DMS153 (cell line): Measurements from ENCODE around the gene FMN1.

Experiments
- DNase-seq: peaks from one replicate; lab custom pipeline; 2025; lab: John Stamatoyannopoulos, UW

FMN1 gene

DNA sequence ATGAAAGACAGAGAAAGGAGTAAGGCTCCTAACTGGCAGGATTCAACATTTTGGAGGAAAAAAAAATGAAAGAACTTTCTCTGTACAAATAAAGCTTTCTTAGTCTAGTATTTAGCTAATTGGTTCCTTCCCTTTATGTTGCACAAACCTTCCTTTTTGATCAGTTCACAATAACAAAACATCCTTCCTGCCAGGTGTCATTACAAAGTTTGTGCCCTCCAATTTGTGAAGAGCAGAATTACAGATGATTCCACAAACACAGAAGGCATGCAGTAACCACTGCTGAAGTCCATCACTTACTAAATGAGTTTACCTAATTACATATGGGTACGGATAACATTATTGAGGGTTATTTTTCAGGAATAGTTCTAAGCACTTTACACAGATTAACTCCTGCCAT is 179.9 kb downstream of the FMN1 start:
- DNase-seq: no peak

DNA sequence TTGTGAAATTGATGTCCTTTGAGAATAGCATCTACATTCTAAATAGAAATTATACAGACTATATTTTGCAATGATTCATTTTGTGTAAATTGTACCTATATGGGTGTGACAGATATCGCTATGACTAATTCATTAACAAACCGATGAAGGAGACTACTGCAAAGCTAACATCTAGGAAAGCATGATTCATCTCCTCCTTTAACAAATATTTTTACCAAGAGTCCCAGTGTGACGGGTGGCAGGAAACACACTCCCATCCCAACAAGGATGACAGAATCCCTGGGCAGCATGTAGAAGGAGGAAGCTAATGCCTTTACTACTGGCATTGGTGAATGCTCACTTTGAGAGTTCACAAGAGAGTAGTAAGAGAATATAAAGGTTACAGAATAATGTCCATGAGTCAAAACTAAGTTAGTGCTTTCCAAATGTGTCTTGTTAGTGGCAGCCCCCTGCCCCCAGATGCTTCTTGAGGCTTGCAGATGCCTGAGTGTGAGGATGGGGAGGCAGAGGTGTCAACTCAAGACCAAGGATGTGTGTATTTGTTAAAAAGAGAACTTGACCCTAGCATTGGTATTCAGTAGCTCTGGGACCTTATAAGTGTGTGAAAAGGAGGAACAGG is 180.6 kb downstream of the FMN1 start:
- no peak for DNase-seq

DNA sequence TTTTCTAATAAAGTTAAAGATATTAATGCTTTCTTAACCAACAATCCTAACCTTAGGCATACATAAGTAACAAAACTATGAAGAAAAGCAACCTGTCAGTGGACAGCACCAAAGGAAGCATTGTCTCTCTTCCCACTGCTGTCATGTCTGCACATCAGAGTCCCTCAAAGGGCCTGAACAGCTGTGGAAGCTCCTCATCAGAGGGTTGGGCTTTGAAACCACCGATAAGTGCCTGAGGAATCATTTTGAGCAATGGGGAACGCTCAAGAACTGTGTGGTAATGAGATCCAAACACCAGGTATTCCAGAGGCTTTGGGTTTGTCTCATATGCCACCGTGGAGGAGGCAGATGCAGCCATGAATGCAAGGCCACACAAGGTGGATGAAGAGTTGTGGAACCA is 182.5 kb downstream of the FMN1 start:
- DNase-seq: no peak

DNA sequence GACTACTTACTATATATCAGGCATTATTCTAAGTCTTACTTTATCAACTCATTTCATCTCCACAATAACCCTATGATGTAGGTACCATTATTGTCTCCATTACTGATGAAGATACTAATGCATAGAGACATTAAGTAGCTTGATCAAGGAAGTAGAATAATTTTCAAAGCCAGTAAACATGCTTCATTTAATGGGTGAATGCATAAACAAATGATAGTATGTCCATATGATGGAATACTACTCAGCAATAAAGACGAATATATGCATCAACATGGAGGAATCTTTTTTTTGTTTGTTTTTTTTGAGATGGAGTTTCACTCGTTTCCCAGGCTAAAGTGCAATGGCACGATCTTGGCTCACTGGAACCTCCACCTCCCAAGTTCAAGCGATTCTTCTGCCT is 184.9 kb downstream of the FMN1 start:
- DNase-seq: no peak

DNA sequence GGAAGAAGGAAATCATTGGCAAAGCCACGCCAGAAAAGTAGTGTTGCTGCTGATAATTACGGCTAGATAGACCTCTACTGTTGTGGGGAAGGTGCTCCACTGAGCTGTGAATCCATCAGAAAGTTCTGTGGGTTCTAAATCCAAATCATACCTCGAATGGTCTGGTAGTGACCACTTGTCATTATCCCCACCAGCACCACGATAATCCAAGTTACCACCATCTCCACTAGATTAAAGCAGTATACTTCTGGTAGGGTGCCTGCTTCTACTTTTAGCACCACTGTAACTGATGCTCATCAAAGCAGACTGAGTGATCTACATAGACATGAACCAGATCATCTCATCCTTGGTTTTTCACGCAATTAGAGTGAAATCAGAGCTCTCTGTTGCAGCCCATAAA is 185.5 kb downstream of the FMN1 start:
- no peak for DNase-seq

DNA sequence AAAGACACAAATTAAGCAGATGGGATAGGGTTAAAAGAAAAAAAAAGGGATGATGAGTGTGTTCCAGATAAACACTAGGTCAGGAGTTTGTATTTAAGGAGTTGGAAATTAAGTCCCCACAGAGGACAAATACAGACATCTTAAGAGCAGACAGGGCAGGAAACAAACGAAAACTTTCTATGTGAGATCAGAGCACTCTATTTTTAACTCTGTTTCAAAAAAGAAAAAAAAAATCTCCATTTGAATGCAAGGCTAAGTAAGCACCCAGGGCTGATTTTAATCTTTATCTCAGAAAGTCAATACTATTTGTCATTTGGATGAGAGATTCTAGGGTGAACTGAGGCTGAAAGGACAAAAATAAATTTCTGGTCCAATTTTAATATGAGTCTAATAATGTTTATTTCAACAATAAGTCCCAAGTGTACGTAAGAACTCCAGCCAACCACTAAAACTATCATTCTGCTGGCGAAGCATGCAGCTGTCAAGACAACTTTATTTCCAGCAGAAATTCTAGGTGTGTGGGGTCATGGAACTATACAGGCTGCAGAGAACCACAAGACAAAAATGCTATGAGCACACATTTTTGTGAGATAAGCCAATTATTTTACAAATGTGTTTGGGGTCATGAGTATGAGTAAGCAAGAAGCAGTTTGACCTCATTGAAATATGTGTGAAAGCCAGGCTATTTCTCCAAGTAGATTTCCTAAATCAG is 186.1 kb downstream of the FMN1 start:
- DNase-seq: no peak

DNA sequence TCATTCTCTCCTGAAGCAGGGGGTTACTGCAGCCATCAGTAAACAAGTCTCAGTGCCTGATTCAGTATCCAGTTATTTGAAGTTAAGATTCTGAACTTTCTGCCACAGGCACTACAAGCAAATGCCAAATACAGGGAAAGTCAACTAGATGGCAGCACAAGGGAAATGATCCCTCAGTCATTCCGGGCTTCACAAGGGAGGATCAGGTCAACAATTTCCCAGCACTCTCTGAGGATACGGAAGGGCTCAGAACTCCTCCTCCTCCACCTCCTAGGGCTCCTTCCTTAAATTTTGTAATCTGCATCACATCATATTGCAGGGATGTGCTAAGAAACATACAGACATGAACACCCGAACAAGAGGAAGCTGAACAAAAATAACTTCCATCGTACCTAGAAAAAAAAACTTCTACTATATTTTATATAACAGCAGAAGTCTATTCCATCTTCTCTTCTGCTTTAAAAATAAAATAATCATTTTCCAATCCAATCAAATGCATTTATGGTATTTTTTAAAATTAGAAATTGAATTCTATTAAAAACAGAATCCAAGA is 187.1 kb downstream of the FMN1 start:
- no peak for DNase-seq

DNA sequence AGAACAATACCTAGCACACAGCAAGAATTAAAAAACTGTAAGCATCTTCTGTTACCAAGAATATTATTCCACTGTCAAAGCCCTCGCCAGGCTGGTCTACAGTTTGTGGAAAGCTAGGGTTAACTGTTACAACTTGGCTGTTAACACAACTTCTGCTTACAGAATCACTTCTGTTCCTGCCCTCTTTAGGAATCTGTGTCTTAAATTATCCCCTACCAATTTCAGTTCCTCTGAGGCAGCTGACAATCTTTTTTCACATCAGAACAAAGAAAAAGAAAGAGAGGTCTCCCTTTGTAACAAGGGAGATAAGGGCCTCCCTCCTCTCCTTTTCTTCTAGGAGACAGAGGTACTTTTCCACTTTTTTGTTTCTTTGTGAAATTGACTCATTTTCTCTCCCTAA is 188.9 kb downstream of the FMN1 start:
- no peak for DNase-seq

DNA sequence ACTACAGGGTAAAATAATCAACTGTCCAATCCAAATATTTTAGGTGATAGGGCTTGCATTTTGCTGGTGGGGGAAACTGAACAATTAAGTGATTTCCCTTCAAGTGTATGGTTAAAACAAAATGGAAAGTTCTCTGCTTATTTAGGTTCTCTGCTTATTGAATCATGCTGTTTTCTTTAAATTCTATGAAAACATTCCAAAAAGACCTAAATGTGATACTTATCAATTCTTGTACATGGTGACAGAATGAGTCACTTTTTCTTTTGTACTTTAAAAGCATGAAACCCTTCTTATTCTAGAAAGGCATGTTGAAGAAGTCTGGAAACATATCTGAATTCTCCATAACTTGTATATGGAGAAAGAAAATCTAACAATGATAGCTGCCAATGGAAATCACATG is 192.6 kb downstream of the FMN1 start:
- no peak for DNase-seq

DNA sequence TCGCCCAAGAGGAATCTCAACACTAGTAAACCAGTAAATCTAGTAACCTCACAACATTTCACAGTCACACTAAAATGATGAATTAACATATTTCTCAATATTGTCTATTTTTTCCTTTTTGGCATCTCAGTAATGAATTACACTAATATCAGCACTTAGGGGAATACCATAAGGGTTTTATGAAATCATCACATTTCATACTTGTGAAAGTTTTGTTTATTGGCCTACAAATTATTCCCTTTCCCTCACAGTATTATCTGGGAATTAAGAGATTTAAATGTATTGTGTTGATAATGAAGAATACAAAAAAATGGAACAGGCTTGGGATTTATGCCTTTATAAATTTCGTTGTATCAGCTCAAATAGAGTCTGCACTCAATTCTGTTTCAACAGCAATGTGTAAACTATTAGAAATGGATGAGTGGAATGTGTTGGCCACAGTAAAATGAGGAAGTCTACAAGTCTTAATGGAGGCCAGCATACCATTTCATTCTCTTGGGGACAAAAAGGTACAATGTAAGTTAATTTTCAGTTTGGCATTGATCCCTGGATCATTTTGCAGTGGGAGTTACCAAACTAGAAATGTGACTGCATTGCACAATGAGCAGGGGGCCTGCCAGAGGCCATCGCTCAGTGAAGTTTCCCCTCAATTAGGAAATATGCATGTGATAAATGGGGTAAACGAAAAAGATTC is 195.4 kb downstream of the FMN1 start:
- DNase-seq: no peak

DNA sequence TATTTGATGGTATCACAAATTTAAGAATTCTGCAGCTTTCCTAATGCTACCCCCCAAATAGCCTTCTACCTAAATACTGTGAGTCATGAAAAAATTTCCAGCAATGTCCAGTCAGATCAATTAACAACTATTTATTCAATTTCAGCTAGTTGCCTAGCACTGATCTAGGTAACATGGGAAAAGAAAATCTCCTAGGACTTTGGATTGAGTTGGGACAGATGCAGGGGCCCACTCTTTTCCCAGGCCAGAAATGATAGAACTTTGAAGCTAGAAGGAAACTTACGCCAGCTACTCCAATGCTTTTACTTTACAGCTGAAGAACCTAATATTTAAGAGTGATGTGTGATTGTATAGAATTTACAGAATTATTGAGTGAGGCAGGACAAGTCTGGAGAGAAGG is 196.3 kb downstream of the FMN1 start:
- no peak for DNase-seq

DNA sequence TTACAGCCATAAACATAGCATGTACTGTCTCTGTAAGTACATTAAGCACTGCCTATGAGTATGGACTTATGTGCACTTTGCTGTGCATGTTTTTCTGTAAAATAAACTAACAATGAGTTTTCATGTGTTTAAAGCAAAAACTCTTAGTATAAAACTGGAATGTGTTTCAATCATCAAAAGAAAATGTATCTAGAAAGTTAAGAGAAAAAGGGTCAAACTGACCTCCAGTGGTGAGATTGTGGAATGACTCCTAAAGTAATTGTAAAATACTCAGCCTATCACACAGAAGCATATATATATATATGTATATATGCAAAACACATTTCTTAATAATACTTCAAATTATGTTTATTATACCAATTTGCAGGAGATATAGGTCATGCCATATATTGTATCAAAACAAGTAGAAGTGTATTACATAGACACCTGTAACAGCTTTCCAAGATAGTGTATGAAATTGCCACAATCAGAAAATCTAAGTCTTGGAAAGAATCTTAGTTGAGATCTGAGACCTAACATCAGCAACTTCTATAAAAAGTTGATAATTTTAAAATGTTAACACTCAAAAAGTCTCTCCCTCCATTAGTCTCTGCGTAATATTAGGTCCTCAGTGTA is 199.6 kb downstream of the FMN1 start:
- no peak for DNase-seq

DNA sequence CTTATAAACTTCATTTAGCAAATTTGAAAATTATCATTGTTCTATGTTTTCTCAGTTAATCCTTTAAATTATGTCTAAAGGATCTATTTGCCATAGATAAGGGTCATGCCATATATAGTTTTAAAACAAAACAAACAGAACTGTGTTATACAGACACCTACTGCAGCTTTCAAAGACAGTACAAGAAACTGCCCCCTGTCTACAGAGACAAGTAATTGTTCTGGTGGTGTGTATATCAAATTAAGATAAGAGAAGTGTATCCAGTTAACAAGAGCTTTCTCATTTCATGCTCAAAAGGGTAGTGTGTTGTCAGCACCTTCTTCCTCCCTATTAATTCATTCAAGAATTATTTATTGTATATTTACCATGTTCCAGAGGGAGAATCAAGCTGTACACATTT is 201.2 kb downstream of the FMN1 start:
- DNase-seq: no peak

DNA sequence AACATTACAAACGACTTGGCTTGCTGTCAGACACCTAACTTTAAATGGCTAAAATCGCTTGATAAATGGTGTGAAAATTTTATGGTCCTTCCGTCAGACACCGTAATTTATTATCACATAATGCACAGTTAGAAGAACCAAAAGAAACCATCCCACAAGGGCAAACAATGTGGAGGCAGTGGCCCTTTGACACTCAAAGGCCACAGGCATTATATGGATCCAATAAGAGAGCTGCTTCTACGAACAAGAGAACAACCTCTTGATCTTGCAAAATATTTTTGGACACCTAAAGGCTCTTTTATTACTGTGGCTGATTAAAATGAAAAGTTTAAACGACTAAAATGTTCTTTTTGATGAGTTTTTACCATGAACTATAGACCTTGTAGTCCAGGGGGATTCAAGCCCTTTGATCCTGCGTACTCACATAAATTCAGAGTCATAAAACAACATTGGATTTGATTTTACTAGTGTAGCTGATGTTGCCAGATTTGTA is 202.8 kb downstream of the FMN1 start:
- no peak for DNase-seq

DNA sequence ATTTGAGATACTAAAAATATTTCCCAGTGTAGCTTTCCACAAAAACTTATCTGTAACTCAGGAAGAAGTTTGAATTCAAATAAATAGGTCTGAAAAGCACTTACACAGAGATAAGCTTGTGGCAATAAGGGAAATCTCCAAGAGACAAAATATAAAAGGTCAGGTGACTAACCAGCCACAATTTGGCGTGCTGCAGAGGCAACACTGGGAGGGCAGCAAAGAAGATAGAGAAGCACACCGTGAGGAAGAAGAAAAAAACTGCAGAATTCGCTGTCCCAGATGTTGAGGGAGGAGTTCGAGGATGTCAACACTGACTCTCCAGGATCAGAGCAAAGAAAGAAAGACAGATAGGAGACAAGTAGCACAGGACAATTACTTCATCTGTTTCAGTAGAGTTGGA is 204.4 kb downstream of the FMN1 start:
- DNase-seq: no peak

DNA sequence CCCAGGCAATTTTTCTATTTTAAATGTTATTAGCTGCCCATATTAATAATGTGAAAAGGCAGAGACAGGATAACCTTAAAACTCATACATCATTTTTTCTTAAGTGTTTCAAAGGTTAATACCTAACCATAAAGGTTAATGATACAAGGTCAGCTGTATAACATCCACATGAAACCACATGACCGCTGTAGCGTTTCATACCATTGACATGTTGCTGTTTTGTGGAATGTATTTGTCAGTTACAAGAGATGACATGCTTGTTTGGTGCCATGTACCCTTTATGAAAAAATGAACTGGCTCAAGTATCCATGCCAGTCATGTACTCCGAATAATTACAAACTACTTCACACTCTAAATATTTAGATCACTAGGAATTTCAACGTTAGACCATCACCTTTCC is 207.4 kb downstream of the FMN1 start:
- no peak for DNase-seq

DNA sequence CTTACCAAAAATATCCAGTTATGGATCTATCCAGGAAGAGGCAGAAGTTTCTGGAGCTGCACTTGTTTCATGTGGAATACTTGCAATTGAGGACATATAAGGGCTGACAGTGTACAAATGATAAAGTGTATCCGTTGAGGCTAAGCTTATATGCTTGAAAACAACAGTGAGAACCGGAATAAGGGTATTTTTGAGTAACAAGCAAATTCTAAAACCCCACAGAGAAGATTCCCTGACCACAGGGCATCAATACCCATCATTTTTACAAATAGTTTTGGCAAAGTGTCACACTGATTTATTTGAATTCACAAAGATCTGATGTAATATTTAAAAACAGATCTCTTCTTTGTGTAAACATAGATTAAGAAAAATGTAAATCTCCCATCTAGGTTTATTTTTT is 208.4 kb downstream of the FMN1 start:
- DNase-seq: no peak

DNA sequence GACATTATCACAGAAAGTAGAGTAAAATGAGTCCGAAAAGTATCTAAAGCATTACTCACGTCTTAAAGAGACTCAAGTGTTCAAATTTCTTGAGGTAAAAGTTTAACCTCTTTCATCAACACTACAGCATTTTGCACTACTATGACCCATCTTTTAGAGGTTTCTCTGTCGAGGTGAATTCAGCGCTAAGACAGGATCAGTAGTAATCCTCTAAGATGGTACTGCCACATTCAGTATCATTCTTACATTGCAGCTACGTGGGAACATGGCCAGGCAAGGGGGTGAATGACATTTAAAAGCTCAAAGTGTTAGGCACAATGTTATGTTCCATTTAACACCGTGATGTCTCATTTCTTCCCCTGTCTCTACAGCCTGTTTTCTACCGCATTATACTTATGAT is 210.8 kb downstream of the FMN1 start:
- DNase-seq: no peak

DNA sequence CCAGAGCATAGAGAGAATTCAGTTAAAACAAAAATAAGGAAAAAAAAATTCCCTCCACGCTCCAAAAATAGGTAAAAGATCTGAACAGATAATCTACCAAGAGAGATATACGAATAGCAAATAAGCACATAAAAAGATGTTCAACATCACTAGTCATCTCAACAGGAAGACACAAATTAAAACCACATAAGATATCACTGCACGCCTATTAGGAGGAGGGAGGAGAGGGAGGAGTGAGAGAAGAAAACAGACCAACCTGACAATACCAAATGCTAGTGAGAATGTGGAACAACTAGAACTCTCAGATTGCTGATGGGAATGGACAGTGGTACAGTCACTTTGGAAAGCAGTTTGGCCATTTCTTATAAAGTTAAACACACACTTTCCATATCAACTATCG is 212.5 kb downstream of the FMN1 start:
- DNase-seq: no peak

DNA sequence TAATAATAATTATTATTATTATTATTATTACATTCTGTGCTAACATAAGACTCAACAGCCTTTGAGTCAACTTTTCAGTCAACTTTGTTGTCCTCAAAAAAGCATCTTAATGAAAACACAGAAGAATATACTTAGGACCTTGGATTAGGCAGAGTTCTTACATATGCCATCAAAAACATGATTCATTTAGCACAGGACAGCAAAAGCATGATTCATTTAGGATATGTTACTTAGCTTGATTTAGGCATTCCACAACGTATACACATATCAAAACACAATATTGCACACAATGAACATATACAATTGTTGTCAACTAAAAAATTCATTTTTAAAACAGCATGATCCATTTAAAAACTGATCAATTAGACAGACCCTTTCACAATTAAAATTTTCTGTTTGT is 213.0 kb downstream of the FMN1 start:
- DNase-seq: no peak

DNA sequence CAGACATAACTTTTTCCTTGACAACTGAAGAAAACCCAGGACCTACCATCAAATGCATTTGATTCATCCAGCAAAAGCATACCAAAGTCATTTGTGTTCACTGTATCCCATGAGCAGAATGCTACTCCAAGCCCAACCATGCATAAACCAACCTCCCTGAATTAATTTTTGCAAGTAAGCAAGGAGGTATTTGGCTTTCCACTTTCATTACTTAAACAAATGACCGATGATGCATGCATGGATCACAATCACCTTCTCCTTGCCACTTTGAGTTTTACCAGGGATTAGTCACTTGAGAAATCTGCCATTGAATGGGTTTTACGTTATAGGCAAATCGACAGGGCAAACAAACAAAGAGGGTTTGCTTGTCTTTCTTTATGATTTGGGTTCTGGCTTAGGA is 214.8 kb downstream of the FMN1 start:
- no peak for DNase-seq

DNA sequence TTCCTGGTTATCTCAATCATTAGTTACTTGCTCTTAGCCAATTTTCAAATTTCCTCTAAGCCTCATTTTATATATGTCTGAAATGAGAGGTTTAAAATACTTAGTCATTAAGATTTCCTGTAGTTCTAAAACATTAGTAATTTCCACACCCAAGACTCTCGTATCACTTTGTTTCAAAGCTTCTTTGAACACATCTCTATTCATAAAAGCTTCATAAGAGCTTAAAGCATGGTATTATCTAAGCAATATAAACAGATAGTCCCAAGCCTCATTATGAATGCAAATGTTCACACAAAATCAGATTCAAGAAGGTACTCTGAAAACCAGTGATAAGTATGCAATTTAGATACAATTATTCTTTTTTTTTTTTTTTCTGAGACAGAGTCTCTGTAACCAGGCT is 217.0 kb downstream of the FMN1 start:
- DNase-seq: no peak

DNA sequence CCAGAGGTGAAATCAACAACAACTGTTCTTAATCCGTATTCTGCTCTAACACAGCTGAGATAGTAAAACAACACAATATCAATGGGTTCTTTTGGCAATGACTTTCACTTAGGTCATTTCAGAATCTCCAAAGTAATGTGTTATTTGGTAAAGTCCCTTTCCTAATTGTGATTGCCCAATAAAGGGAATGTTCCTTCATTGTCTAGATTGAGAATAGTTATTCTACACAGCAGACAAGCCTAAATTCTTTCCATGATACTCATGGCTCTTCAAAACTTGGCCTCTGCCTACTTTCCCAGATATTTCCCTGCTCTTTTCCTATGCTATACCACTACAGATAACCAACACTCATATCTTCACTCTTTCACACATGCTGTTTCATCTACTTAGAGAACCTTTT is 219.8 kb downstream of the FMN1 start:
- no peak for DNase-seq
